ENCODE measurements around the gene KCNA10.
"Not testable (repeated sequence)": the region's sequence is repeated elsewhere in the genome, so short reads cannot be mapped to it uniquely, and the experiment has no call there.

Gene KCNA10

DNA sequence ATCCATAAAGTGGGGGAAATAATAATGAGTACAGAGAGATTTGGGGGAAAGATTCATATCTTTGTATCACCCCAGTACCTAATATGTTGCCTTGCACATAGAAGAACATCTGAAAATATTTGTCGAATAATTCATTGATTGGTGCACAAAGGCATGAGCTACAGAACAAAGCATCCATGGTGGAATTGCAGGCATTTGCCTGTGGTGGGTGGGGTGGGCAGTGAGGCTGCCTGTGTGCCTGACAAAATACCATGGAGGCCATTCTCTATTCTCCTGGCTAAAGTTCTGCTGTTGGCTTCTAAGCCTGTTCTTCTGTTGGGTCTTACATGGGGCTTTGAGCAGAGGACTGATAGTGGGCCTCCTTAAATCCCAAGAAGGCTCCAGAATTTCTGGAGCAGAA lies 10.0 kb upstream of the KCNA10 start:
- no peak for DNase-seq

DNA sequence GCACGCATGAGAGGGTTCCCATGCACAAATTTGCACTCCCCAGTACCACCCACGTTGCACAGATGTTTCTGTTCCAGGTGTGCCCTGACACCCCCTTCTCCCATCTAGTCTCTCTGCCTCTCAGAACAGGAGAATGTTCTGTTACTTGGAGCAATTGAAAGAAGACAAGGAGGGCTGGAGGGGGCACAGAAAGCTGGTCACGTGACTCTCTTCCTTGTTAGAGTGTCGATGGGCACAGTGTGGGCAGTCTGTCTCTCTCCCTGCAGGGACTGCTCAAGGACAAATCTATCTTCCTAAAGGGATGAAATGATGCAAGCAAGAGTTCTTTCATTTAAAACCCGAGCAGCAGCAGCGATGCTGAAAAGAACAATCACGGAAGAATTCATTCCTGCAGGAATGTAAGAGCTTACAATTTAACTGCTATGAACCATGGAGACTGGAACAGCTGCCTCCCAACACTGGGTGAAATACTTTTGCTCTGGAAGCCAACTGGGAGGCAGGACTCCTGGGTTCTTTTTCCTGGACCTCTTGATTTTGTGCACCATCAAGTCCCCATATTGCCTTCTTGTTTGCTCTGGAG lies 7.3 kb upstream of the KCNA10 start:
- no peak for DNase-seq

- DNase-seq = no peak
Observed at GRCh38 chr1:110525249-110525595, 6.2 kb upstream of the KCNA10 start.

DNA sequence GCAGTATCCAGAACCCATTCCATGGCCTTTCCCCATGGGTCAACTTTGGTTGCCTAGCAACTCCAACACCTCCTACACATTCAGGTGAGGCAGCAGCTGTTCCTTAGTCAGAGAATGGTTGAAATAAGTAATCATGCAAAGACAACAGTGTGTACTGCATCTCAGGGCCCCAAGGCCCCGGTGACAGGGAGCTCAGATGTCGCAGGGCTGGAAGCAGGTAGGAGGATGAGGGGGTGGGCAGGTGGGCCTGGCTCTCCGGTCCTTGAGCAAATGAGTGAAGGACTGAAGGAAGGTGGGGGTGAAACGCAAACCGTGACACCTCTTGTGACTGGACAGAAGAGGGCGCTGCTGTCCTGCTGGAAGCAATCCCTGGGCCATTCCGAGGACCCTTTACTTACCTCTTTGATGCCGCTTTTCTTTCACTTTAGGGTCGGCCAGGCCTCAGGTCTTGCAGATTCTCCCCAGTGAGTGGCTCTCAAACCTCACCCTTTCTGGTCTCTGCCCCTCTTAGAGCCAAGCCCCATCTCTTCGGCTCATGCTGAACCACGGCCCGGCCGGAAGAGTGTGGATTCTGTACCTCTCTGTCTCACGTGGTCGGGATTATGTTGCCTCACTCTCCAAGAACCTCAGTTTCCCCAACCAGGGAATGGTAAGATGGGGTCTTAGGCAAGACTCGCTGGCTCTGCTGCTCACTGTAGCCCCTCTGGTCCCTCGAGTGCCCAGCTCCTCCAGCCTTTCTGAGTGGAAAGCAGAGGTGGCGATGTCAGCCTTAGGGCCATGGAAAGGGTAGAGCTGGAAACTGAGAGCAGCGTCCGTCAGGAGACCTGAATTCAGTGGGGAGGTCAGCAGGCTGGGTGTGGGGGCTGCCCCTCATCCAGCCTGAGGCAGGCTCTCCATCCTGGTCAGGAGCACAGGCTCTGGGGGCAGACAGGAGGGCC lies 5.6 kb upstream of the KCNA10 start:
- DNase-seq = no peak

- DNase-seq = no peak
Observed at GRCh38 chr1:110523011-110523410, 4.0 kb upstream of the KCNA10 start.

DNA sequence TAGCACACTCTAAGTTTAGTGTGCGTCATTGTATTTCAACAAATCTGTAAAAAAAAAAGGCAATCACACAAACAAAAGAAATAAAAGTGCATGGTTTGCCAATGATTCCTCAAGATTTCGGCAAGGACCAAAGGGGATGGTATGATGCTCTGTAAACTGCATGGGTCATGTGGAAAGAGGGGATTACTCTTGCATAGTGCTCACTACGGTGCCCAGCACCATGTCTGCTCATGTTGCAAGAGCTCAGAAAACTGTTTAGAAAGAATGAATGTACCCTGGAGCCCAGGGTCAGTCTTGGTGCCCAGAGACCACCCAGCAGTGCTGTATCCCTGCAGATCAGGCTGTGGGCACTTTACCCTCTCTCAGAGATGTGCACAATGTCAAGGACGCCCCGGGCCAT lies 3.6 kb upstream of the KCNA10 start:
- no peak for DNase-seq

DNA sequence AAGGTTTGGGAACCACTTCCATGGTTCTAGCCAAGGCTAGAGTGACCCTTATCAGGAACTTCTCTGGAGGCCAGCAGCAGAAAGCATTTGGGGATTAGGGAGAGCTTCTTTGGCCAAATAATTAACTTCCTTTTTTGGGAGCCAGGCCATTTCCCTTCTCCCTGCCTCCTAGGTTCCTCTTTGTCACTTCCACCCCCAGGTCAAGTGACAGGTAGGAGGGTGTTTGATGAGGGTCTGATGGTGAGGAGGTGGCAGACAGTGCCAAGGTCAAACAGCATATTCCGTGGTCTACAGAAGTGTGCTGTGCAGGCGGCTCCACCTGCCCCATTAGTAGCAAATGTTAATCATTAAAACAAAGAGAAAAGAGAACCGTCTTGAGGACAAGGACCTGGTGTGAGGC lies 1.9 kb upstream of the KCNA10 start:
- no peak for DNase-seq

GRCh38 chr1:110515891-110516290 lies 3.1 kb downstream of the KCNA10 start:
- no peak for DNase-seq

- DNase-seq = no peak
Observed at GRCh38 chr1:110515041-110515440, 3.9 kb downstream of the KCNA10 start.

GRCh38 chr1:110513511-110513910 lies 5.5 kb downstream of the KCNA10 start:
- DNase-seq = no peak

GRCh38 chr1:110511436-110511835 lies 7.5 kb downstream of the KCNA10 start:
- DNase-seq = no peak

DNA sequence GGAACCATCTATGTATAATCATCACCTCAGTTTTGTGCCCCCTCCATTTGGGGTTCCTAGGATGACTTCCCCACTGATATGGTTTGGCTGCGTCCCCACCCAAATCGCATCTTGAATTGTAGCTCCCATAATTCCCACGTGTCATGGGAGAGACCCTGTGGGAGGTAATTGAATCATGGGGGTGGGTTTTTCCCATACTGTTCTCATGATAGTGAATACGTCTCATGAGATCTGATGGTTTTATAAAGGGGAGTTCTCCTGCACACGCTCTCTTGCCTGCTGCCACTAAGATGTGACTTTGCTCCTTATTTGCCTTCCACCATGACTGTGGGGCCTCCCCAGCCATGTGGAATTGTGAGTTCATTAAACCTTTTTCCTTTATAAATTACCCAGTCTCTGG lies 8.1 kb downstream of the KCNA10 start:
- DNase-seq = not testable (repeated sequence)

- no peak for DNase-seq
Observed at GRCh38 chr1:110509655-110510054, 9.3 kb downstream of the KCNA10 start.

- DNase-seq = no peak
Observed at GRCh38 chr1:110508028-110508940, 10.7 kb downstream of the KCNA10 start.

DNA sequence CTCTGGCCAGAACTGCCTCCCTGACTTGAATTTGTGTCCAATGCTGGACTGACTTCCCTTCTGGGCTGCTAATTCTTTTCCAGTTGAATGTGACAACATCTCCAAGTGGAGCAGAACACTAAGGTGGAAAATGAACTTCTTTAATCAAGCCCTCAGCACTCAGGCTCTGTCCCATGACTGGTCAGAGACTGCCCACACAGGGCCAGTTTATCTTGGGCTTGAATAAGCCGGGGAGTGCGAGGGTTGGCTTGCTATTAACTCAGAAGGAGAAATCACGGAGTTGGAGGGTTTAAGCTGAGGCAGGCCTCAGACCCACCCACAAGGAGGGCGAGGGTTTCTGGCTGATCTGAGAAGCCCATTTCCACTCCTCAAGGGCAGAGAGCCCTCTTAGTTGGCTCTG lies 12.4 kb downstream of the KCNA10 start:
- DNase-seq = no peak

DNA sequence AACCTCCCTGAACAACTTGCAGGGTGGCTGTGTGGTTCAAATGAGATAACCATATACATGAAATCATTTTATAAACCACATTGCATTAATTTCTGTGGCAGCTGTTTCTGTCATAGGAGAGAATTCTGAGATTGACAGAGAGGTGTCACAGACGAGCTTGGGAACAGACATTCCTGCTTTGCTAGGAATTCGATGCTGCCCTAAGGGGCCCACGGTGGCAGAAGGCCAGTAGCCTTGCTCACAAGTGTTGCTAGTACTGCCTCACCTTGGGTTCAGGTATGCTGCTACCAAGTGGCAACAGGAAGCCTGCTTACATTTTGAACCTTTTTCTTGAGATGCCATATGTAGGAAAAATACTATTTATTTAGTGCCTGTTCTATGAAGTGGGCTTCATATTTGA lies 13.4 kb downstream of the KCNA10 start:
- DNase-seq = no peak

- DNase-seq = no peak
Observed at GRCh38 chr1:110504226-110504625, 14.7 kb downstream of the KCNA10 start.

DNA sequence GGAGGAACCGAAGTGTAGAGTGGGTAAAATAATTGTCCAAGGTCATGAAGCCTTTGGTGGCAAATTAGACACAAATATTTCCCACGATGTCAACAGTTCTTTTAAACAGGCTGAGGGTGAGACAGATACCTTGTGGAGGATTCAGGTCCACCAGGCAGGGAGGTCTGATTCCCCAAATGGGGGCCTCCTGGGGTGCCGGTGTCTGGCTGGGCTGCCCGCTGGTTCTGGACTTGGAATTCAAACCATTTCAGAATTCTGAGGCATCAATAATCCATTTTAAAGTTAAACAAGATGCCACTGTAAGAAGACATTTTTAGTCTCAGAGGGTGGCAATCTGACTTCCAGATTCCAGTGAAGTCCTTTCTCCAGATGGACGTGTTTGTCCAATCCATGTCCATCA lies 15.5 kb downstream of the KCNA10 start:
- DNase-seq = no peak

DNA sequence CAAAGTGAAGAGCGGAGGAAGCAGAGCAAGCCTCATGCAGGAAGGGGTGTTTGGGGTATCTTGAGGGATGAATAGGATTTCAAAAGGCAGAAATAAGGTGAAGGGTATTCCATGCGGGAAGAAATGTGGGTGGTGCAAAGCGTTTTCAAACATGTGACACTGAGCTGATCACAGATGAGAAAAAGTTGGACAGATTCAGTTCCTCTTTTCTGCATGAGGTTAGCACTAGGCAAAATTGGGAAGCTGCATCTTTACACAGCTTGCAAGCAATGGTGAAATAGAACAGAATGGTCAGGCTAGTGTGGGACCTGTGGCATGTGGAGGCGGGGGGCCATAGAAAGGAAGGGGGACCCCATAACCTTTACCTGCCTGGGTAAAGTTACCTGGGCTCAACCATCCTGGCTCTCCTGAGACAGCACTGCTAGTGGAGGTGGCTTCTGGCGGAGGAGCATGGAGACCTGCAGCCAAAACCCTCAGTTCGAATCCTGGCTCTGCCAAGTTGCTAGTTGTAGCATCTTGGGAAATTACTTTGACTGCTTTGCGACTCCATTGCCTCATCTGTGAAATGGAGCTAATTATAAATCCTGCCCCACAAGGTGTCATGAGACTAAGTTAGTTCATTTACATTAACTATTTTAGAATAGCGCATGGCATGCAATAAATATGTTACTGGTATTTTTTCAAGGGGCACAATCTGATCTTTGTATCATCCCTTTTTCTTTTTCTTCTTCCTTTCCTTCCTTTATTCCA lies 16.4 kb downstream of the KCNA10 start:
- DNase-seq = peak; percentile 16

GRCh38 chr1:110501488-110502132 lies 17.4 kb downstream of the KCNA10 start:
- no peak for DNase-seq

DNA sequence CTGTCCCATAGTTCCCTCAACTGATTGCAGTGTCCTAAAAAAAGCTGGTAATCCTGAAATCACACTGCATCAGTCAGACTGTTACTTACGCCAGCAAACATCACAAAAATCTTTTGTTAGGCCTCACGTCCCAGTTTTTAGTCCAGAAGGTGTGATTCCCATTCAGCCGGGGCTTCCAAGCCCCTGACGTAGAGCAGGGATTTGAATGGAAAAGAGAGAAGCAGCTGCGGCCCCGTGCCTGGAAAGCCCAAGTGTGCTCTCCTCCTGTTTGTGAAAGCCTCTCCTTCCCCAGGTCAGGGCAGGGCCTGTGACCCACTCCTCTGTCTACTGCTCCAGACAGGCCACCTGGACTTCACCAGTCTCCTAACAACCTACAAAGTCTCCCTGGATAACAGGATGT lies 20.7 kb downstream of the KCNA10 start:
- no peak for DNase-seq

DNA sequence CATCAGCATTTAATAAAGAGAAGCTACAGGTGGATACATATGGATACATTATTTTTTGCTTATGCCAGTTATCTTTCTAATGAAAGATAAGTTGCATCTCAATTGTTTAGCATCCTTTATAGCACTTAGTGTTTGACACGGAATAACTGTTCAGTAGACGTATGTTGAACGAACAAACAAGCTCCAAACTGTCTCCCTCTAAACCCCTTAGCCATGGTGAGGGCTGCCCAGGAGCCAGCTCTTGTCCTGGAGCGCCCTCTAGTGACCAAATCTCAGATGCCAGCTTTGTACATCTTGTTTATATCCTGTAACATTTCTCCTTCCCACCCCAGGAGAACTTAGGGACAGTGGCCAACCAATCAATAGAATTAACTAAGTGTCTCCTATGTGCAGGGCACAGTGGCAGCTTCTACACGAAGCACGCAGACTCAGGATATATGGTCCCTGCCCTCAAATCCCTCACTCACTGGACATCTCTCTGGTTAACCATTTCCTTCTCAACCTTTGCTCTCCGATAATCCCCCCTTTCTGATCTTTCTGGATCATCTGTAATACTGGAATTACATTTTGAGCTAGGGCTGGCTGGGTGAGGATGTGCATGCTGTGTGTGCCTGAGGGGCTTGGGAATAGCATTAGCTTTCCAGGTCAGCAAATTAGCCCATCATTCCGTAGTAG lies 22.9 kb downstream of the KCNA10 start:
- DNase-seq = peak; percentile 55

All from GDM1 (cell line).